ENCODE results near the gene KREMEN2.

The KREMEN2 gene

GRCh38 chr16:2975161-2975795, 11.2 kb downstream of the KREMEN2 start:
- no peak overlapping the region for H2AFZ ChIP-seq (ENCODE audit: low read depth)
- H3K36me3 ChIP-seq (ENCODE audit: insufficient read depth): no peaks in the 10 kb centered on the region
- H3K27ac ChIP-seq: no peak overlapping the region
- TF ChIP-seq CTCF (conservative IDR thresholded peaks at IDR 0.05; ENCODE audit: low read depth, low read length): no peak
- no peaks in the 10 kb centered on the region for H4K20me1 ChIP-seq (ENCODE audit: insufficient read depth)
- H3K79me2 ChIP-seq (ENCODE audit: insufficient read depth, low read depth): peaks cover 45% of the 10 kb centered on the region; the same call in 1 of the 2 replicates
- H3K4me1 ChIP-seq (ENCODE audit: low read depth, poor library complexity, severe bottlenecking): peaks cover 17% of the 10 kb centered on the region
- no peak overlapping the region for H3K4me2 ChIP-seq
- no peaks in the 10 kb centered on the region for H3K27me3 ChIP-seq (ENCODE audit: insufficient read depth, low read depth)
- no peak overlapping the region for H3K9ac ChIP-seq
- no peak overlapping the region for H3K4me3 ChIP-seq (IDR thresholded peaks at IDR 0.05; ENCODE audit: insufficient read depth, low read depth, low read length)

DNA sequence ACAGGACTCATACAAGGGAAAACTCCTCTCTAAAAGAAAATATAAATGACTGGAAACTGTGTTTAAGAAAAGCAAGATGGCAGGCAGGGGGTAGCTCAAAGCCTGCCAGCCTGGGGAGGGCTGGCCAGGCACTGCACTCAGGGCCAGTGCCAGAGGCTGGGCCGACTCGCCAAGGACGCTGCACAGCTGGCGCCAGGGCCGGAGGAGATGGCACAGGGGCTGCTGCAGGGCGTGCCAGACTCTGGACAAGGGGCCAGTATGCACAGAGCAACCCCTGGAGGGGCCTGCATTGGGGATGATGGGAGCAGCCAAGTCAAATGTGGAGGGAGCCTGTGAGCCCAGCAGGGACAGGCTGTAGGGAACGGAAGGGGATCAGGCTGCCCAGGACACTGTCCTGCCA, 12.1 kb downstream of the KREMEN2 start:
- Histone ChIP-seq H3K4me3 (IDR thresholded peaks at IDR 0.05; ENCODE audit: insufficient read depth, low read depth, low read length) (no peak overlapping the region), H3K4me2 (no peak overlapping the region), H4K20me1 (ENCODE audit: insufficient read depth) (no peaks in the 10 kb centered on the region), H3K9ac (no peak overlapping the region), H3K79me2 (ENCODE audit: insufficient read depth, low read depth) (peaks cover 35% of the 10 kb centered on the region; the same call in 1 of the 2 replicates), H3K36me3 (ENCODE audit: insufficient read depth) (no peaks in the 10 kb centered on the region), H2AFZ (ENCODE audit: low read depth) (no peak overlapping the region), H3K4me1 (ENCODE audit: low read depth, poor library complexity, severe bottlenecking) (peaks cover 17% of the 10 kb centered on the region), H3K27ac (no peak overlapping the region), H3K27me3 (ENCODE audit: insufficient read depth, low read depth) (no peaks in the 10 kb centered on the region)
- TF ChIP-seq CTCF (conservative IDR thresholded peaks at IDR 0.05; ENCODE audit: low read depth, low read length): no peak

GRCh38 chr16:2976673-2977072, 12.6 kb downstream of the KREMEN2 start:
- Histone ChIP-seq H3K79me2 (ENCODE audit: insufficient read depth, low read depth) (peaks cover 32% of the 10 kb centered on the region; the same call in 1 of the 2 replicates), H3K4me1 (ENCODE audit: low read depth, poor library complexity, severe bottlenecking) (peaks cover 17% of the 10 kb centered on the region), H4K20me1 (ENCODE audit: insufficient read depth) (no peaks in the 10 kb centered on the region), H3K27ac (no peak overlapping the region), H3K4me3 (IDR thresholded peaks at IDR 0.05; ENCODE audit: insufficient read depth, low read depth, low read length) (no peak overlapping the region), H3K9ac (no peak overlapping the region), H2AFZ (ENCODE audit: low read depth) (no peak overlapping the region), H3K27me3 (ENCODE audit: insufficient read depth, low read depth) (no peaks in the 10 kb centered on the region), H3K36me3 (ENCODE audit: insufficient read depth) (no peaks in the 10 kb centered on the region), H3K4me2 (no peak overlapping the region)
- no peak for TF ChIP-seq CTCF (conservative IDR thresholded peaks at IDR 0.05; ENCODE audit: low read depth, low read length)

- no peak overlapping the region for H3K4me2 ChIP-seq
- no peak overlapping the region for H3K27ac ChIP-seq
- no peak overlapping the region for H2AFZ ChIP-seq (ENCODE audit: low read depth)
- no peak for TF ChIP-seq CTCF (conservative IDR thresholded peaks at IDR 0.05; ENCODE audit: low read depth, low read length)
- peaks cover 32% of the 10 kb centered on the region; the same call in 1 of the 2 replicates for H3K79me2 ChIP-seq (ENCODE audit: insufficient read depth, low read depth)
- no peaks in the 10 kb centered on the region for H3K36me3 ChIP-seq (ENCODE audit: insufficient read depth)
- H3K4me1 ChIP-seq (ENCODE audit: low read depth, poor library complexity, severe bottlenecking): peaks cover 17% of the 10 kb centered on the region
- no peak overlapping the region for H3K9ac ChIP-seq
- H3K27me3 ChIP-seq (ENCODE audit: insufficient read depth, low read depth): no peaks in the 10 kb centered on the region
- H3K4me3 ChIP-seq (IDR thresholded peaks at IDR 0.05; ENCODE audit: insufficient read depth, low read depth, low read length): no peak overlapping the region
- H4K20me1 ChIP-seq (ENCODE audit: insufficient read depth): no peaks in the 10 kb centered on the region
Observed at GRCh38 chr16:2977440-2977839, 13.4 kb downstream of the KREMEN2 start.
